HUES48 (cell line): ENCODE measurements around the gene CDC20.

Experiments used
- H3K27ac ChIP-seq: one replicate; pipeline ENCODE4 v1.7.0; 2013; ENCODE audit warnings: low read depth, low read length, inconsistent platforms
- H3K27me3 ChIP-seq: 2 replicates; pipeline ENCODE4 v1.6.1; 2013; ENCODE audit warnings: mild to moderate bottlenecking, low read length; ENCODE audit not compliant: control insufficient read depth, insufficient read depth
- H3K36me3 ChIP-seq: 2 replicates; pipeline ENCODE4 v1.6.1; 2013; ENCODE audit warnings: low read length; ENCODE audit not compliant: control insufficient read depth, insufficient read depth
- H3K4me1 ChIP-seq: 2 replicates; pipeline ENCODE4 v1.6.1; 2013; ENCODE audit warnings: mild to moderate bottlenecking, low read length; ENCODE audit not compliant: control insufficient read depth, insufficient read depth
- H3K4me3 ChIP-seq: 2 replicates; pipeline ENCODE4 v1.5.1; 2013; ENCODE audit warnings: mild to moderate bottlenecking, low read depth, low read length
- H3K9ac ChIP-seq: 2 replicates; pipeline ENCODE4 v1.6.1; 2013; ENCODE audit warnings: mild to moderate bottlenecking, low read depth, low read length, moderate library complexity
- H3K9me3 ChIP-seq: 2 replicates; pipeline ENCODE4 v1.6.1; 2013; ENCODE audit warnings: low read length; ENCODE audit not compliant: control insufficient read depth, insufficient read depth

CDC20 gene

GRCh38 chr1:43405219-43405875 lies 46.6 kb downstream of the CDC20 start:
- Histone ChIP-seq H3K9ac (no peak overlapping the region), H3K36me3 (peaks cover 31% of the 10 kb centered on the region), H3K4me3 (no peak overlapping the region), H3K4me1 (no peaks in the 10 kb centered on the region), H3K27ac (no peak overlapping the region), H3K27me3 (no peaks in the 10 kb centered on the region), H3K9me3 (no peaks in the 10 kb centered on the region)

- Histone ChIP-seq H3K4me1 (no peaks in the 10 kb centered on the region), H3K4me3 (no peak overlapping the region), H3K27me3 (no peaks in the 10 kb centered on the region), H3K27ac (no peak overlapping the region), H3K9me3 (no peaks in the 10 kb centered on the region), H3K36me3 (peaks cover 31% of the 10 kb centered on the region), H3K9ac (no peak overlapping the region)
Observed at GRCh38 chr1:43405876-43406234, 47.1 kb downstream of the CDC20 start.

GRCh38 chr1:43410571-43410970 lies 51.8 kb downstream of the CDC20 start:
- H3K9ac ChIP-seq: no peak overlapping the region
- no peak overlapping the region for H3K4me3 ChIP-seq
- no peaks in the 10 kb centered on the region for H3K27me3 ChIP-seq
- H3K36me3 ChIP-seq: peaks cover 15% of the 10 kb centered on the region
- no peak overlapping the region for H3K27ac ChIP-seq
- no peaks in the 10 kb centered on the region for H3K9me3 ChIP-seq
- no peaks in the 10 kb centered on the region for H3K4me1 ChIP-seq
